Stomach smooth muscle (tissue), 2 donors: ENCODE results near the gene SGMS1.

ENCODE experiments used
- H3K27ac ChIP-seq: one replicate; pipeline ENCODE4 v1.7.0; 2013; ENCODE audit warnings: mild to moderate bottlenecking, low read length, inconsistent platforms
- H3K27me3 ChIP-seq, 2 donors: one replicate each; pipeline ENCODE4 v1.7.0; 2013; ENCODE audit warnings: low read length in 2 of 2; ENCODE audit not compliant: insufficient read depth in 2 of 2, control insufficient read depth in 1 of 2
- H3K36me3 ChIP-seq, 2 donors: one replicate each; pipeline ENCODE4 v1.7.0; 2013; ENCODE audit warnings: low read length in 2 of 2; ENCODE audit not compliant: control insufficient read depth in 2 of 2, insufficient read depth in 2 of 2
- H3K4me1 ChIP-seq: one replicate; pipeline ENCODE4 v1.7.0; 2013; ENCODE audit warnings: low read length; ENCODE audit not compliant: control insufficient read depth, insufficient read depth
- H3K4me3 ChIP-seq, 2 donors: one replicate each; pipeline ENCODE4 v1.7.0; 2013; ENCODE audit warnings: low read length in 2 of 2
- H3K9ac ChIP-seq, 2 donors: one replicate each; pipeline ENCODE4 v1.7.0; 2013; ENCODE audit warnings: low read length in 2 of 2, mild to moderate bottlenecking in 1 of 2
- H3K9me3 ChIP-seq, 2 donors: one replicate each; pipeline ENCODE4 v1.7.0; 2013; ENCODE audit warnings: low read length in 2 of 2; ENCODE audit not compliant: control insufficient read depth in 2 of 2
- donor health status: healthy.
- donor health status: Pancreatic carcinoma.

Gene SGMS1

DNA sequence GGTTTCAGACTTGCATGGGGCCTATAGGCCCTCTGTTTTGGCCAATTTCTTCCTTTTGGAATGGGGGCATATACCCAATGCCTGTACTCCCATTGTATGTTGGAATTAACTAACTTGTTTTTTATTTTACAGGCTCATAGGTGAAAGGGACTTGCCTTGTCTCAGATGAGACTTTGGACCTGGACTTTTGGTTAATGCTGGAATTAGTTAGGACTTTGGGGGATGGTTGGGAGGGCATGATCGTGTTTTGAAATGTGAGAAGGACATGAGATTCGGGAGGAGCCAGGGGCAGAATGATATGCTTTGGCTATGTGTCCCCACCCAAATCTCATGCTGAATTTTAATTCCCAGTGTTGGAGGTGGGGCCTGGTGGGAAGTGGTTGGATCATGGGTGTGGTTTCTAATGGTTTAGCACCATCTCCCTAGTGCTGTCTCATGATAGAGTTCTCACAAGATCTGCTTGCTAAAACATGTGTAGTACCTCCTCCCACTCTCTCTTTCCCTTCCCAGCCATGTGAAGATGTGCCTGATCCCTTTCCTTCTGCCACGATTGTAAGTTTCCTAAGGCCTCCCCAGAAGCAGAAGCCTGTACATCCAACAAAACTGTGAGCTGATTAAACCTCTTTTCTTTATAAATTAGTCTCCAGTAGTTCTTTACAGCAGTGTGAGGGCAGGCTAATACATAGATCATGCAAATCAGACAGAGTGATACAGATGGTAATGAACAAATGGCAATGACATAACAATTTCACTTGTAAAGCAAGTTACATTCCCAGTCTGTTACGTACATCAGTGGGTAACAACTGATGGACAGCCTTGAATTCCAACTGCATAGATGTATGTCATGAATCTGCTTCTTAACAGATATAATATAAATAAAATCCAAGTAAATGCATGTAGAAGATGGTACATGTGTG is 146.2 kb downstream of the SGMS1 start:
- Histone ChIP-seq H3K36me3 (no peaks in the 10 kb centered on the region), H3K4me1 (no peaks in the 10 kb centered on the region), H3K4me3 (no peak overlapping the region), H3K27me3 (no peaks in the 10 kb centered on the region), H3K9ac (no peak overlapping the region), H3K27ac (no peak overlapping the region), H3K9me3 (no peaks in the 10 kb centered on the region)

DNA sequence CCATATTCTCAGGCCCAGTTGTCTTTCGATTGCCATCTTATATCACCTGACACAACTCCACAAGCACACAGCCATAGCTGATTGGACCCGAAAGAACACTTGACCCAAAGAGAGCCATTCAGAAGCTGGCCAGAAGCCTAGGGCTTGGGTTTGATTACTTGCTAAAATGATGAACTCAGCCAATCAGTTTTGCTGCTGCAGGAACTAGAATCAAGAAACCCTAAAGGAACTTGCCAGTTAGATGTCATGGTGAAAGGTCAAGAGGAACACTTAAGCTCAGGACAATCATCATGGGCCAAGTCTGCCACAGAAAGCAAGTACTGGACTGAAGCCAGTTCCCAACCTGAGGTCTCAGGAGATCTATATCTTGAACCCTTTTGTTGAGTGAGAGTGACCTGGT is 150.0 kb downstream of the SGMS1 start:
- no peak overlapping the region for H3K4me3 ChIP-seq
- H3K9me3 ChIP-seq: no peaks in the 10 kb centered on the region
- H3K9ac ChIP-seq: no peak overlapping the region
- H3K4me1 ChIP-seq: no peaks in the 10 kb centered on the region
- H3K36me3 ChIP-seq: no peaks in the 10 kb centered on the region
- no peaks in the 10 kb centered on the region for H3K27me3 ChIP-seq
- H3K27ac ChIP-seq: no peak overlapping the region

DNA sequence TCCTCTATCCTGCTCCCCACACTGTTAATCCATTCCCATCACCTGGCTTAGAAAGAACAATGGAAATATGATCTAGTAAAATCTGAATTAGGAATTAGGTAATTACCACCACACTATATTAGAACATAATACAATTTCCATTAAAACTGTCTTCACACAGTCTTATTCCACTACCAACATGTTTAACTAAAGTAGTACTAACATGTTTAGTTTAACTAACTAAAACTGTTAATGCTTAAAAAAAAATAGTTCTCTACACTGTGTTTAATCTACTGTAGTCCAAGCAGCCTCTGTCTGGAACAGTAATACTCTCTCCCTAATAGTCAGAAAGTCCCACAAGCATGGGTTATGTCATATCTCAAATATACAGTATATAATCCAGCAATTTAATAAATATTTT is 150.8 kb downstream of the SGMS1 start:
- Histone ChIP-seq H3K9ac (no peak overlapping the region), H3K36me3 (no peaks in the 10 kb centered on the region), H3K27ac (no peak overlapping the region), H3K27me3 (no peaks in the 10 kb centered on the region), H3K4me3 (no peak overlapping the region), H3K4me1 (no peaks in the 10 kb centered on the region), H3K9me3 (no peaks in the 10 kb centered on the region)

DNA sequence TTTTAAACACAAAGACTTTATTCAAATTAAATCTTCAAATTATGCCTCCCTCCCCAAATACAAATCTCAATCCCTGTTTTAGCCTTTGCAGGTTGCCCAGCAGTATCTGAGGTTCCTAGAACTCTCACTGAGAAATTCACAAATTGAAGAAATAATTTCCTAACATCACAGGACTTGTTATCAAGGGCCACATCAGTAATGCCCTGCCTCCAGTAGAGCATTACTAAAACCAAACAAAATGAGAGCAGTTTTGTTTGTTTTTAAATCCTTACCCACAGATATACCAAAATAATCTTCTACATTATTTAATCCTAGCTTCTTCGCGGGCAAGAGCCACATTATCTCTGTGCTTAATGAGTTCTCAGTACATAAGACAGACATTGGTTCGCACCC is 152.2 kb downstream of the SGMS1 start:
- H3K4me3 ChIP-seq: no peak overlapping the region
- no peaks in the 10 kb centered on the region for H3K27me3 ChIP-seq
- no peaks in the 10 kb centered on the region for H3K9me3 ChIP-seq
- no peak overlapping the region for H3K27ac ChIP-seq
- no peaks in the 10 kb centered on the region for H3K4me1 ChIP-seq
- no peaks in the 10 kb centered on the region for H3K36me3 ChIP-seq
- no peak overlapping the region for H3K9ac ChIP-seq

DNA sequence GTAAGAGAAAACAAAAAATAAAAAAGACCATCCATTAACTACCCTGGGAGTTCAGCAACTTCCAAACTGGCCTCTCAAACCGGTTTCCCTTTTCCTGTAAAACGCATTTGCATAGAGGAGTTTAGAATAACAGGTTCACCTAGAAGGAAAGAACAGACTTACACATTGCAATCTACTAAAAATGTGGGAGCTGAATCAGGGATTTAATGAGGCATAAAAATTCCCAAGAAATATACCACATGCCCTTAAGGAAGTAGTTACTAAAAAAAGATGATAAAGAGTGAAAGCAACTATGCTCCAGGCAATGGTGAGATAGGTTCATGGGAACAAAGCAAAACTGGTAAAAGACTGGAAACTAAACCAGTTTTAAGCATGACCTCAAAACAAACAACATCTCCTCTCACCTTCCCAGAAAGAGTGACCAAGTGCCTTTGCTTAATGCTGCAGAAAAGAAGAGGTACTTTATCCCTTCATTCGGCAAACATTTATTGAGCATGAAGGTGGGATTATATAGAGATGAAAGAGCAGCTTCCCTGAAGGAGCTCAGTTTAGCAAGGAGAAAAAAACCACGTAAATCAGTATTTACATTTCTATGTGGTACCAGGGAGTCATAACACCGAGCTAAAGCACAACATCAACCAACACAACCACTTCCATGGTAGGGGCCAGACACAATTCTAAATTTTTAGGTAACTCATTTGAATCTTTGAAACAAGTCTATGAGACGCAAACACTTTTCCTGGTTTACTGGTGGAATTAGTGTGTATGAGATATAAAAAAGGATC is 152.8 kb downstream of the SGMS1 start:
- Histone ChIP-seq H3K9ac (no peak overlapping the region), H3K4me1 (no peaks in the 10 kb centered on the region), H3K4me3 (no peak overlapping the region), H3K27ac (no peak overlapping the region), H3K27me3 (no peaks in the 10 kb centered on the region), H3K36me3 (no peaks in the 10 kb centered on the region), H3K9me3 (no peaks in the 10 kb centered on the region)

DNA sequence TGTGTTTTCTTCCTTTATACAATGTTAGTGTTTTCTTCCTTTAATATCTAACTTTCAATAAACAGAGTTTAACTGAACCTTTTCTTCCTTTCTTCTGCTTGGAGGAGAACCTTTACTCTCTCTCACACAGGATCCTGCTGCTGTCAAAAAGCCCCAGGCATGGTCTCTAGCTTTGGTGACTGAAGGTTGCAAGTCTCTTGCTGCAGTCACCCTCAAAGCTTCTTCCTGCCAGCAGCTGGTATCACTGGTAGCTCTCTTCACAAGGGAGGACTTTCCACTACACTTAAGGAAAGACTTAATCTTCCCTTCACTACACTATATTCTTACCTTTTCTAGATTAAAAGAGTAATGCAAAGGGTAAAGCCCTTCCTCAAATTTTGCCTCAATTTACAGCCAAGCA is 153.4 kb downstream of the SGMS1 start:
- Histone ChIP-seq H3K36me3 (no peaks in the 10 kb centered on the region), H3K27me3 (no peaks in the 10 kb centered on the region), H3K4me1 (no peaks in the 10 kb centered on the region), H3K4me3 (no peak overlapping the region), H3K27ac (no peak overlapping the region), H3K9ac (no peak overlapping the region), H3K9me3 (no peaks in the 10 kb centered on the region)

DNA sequence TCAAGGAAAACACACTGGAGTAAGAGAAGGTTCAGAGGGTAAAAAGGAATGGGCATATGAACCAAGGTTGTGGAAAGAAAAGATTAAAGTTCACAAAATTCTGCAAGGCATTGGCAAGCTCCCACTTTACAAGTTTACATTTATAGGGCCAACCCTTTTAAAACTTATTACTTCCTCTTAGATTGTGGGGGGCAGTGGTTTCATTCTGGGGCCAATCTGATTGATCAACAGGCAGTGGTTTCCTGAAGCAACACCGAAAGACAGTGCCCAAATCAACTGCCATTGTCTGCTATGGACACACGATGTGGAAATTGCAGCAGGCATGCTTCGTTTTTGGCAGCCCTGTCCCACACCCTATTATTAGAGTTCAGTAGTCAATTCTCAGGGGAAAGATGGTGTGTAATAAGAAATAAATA is 154.0 kb downstream of the SGMS1 start:
- Histone ChIP-seq H3K9me3 (no peaks in the 10 kb centered on the region), H3K27me3 (no peaks in the 10 kb centered on the region), H3K27ac (no peak overlapping the region), H3K4me1 (no peaks in the 10 kb centered on the region), H3K9ac (no peak overlapping the region), H3K36me3 (no peaks in the 10 kb centered on the region), H3K4me3 (no peak overlapping the region)

DNA sequence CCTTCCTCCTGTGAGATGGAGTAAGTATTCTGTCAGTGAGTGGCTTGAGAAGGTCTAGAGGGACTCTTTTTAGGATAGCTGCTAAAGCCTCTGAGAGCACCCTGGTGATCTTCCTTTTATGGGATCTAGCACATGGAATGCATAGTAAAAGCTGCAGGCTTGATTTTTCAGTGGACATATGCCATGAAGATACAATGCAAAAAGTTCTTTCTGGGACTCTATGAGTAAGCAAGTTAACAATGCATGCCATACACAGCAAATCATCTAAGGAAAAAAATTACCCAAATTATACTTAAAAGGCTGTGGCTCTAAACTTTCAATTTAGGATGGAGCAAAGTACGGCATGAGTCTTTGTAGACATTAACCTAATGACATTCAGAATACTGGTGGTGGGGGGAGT is 154.5 kb downstream of the SGMS1 start:
- Histone ChIP-seq H3K9me3 (no peaks in the 10 kb centered on the region), H3K36me3 (no peaks in the 10 kb centered on the region), H3K4me3 (no peak overlapping the region), H3K9ac (no peak overlapping the region), H3K27me3 (no peaks in the 10 kb centered on the region), H3K27ac (no peak overlapping the region), H3K4me1 (no peaks in the 10 kb centered on the region)

DNA sequence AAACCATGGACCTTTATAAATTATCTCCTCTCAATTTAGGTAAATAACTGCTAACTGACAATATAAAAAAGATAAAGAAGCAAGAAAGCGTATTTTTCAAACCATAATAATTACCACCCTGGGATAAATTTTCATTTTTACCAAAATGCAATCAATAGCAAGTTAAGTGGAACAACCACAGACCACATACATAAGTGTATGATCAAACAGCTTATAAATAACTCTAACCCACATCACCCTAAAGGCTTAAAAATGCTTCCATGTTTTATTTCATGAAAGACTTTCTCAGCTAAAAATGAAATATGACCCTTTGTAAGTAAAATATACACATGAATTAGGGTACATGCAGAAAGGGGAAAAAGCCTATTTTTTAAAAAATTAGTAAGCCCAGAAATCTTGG is 156.5 kb downstream of the SGMS1 start:
- no peaks in the 10 kb centered on the region for H3K4me1 ChIP-seq
- H3K27me3 ChIP-seq: no peaks in the 10 kb centered on the region
- no peak overlapping the region for H3K4me3 ChIP-seq

DNA sequence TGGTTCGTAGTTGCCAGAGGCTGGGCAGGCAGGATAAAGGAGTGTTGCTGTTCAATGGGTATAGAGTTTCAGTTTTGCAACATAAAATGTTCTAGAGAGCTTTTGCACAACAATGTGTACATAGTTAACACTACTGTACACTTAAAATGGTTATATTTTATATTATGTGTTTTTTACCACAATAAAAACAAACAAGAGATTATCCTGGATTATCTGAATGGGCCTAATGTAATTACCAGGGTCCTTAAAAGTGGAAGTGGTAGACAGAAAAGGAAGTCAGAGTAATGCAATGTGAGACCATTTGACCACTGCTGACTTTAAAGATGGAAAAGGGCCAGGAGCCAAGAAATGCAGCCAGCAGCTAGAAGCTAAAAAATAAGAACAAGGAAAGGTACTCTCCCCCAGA is 159.7 kb downstream of the SGMS1 start:
- H3K9me3 ChIP-seq: no peaks in the 10 kb centered on the region
- no peaks in the 10 kb centered on the region for H3K4me1 ChIP-seq
- H3K36me3 ChIP-seq: peaks cover 2 to 10% of the 10 kb centered on the region in 2 donors
- H3K4me3 ChIP-seq: no peak overlapping the region
- H3K27ac ChIP-seq: no peak overlapping the region
- H3K27me3 ChIP-seq: no peaks in the 10 kb centered on the region
- no peak overlapping the region for H3K9ac ChIP-seq

More for the DNA sequence above, 156.5 kb downstream of the SGMS1 start:
- H3K9me3 ChIP-seq: no peaks in the 10 kb centered on the region
- H3K9ac ChIP-seq: no peak overlapping the region
- H3K36me3 ChIP-seq: no peaks in the 10 kb centered on the region
- no peak overlapping the region for H3K27ac ChIP-seq

DNA sequence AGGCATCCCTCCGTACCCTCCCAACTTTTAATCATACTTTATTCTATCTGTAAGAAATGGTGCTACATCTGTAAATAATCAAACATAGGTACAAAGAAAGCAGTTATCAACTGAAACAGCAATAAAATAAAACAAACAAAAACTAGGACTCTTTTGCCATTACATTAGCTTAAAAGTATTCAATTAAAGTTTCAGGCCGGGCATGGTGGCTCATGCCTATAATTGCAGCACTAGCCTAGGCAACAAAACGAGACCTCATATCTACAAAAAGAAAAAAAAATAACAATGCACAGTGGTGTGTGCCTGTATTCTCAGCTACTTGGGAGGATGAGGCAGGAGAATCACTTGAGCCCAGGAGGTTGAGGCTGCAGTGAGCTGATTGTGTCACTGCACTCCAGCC is 161.9 kb downstream of the SGMS1 start:
- Histone ChIP-seq H3K27me3 (no peaks in the 10 kb centered on the region), H3K36me3 (peaks cover 2 to 13% of the 10 kb centered on the region in 2 donors), H3K9ac (no peak overlapping the region), H3K27ac (no peak overlapping the region), H3K9me3 (no peaks in the 10 kb centered on the region), H3K4me1 (no peaks in the 10 kb centered on the region), H3K4me3 (no peak overlapping the region)
